Gastroesophageal sphincter (tissue), 3 donors: ENCODE results near the gene ACER1.

Source experiments
- CTCF ChIP-seq, 4 experiments: fragments of 200-600 bp in 2 of 4; fragments of 450-650 bp in 2 of 4; sonication (generic) in 1 of 4; IDR thresholded peaks; one replicate each; pipeline ENCODE4 v1.5.1; 2017 to 2019; ENCODE audit warnings: antibody characterized with exemption in 4 of 4, mild to moderate bottlenecking in 2 of 4, moderate library complexity in 2 of 4
- POLR2AphosphoS5 ChIP-seq: sonication (generic); formaldehyde crosslinking; IDR thresholded peaks from one replicate; pipeline ENCODE4 v1.6.1; 2017; ENCODE audit warnings: antibody characterized with exemption

- TF ChIP-seq POLR2AphosphoS5: no peak
- TF ChIP-seq CTCF (IDR thresholded peaks at IDR 0.05): no peak
These were observed 70.9 kb downstream of the ACER1 start for GRCh38 chr19:6262519-6262918.
